ENCODE measurements around the gene TEKT5. TPM values are rescaled to one million over a fixed set of nuclear protein-coding genes. Genes with fewer than 3 reads are reported as not detected.

TEKT5 gene
- total and polyA plus RNA-seq, 4 donors: 0.13 to 0.92 TPM; not detected in 2

DNA sequence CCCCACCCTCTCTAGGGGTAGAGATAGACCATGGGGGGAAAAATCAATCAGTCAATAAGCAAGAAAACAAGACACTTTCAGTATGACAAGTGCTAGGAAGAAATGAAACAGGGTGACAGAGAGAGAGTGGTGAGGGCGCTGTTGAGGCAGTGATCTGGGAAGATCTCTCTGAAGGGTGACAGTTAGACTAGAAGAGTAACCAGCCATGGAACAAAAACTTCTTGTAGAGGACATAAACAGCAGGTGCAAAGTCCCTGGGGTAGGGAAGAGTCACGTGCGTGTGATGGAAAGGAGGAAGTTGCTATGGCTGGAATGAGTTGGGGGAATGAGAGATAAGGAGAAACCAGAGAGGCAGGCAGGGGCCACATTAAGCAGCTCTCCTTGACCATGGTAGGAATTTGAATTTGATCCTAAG lies 97.5 kb downstream of the TEKT5 start (continued):
- no peak for TF ChIP-seq SP1 (IDR thresholded peaks at IDR 0.05)
- no peak for TF ChIP-seq YY1 (IDR thresholded peaks at IDR 0.05)
- no peak for TF ChIP-seq EGR1 (IDR thresholded peaks at IDR 0.05; ENCODE audit: low read depth in 2 of 2)
- no peak for TF ChIP-seq FOXA2 (IDR thresholded peaks at IDR 0.05)
- TF ChIP-seq, protein P1, sequence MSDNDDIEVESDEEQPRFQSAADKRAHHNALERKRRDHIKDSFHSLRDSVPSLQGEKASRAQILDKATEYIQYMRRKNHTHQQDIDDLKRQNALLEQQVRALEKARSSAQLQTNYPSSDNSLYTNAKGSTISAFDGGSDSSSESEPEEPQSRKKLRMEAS (IDR thresholded peaks at IDR 0.05): no peak
- TF ChIP-seq, protein P2, sequence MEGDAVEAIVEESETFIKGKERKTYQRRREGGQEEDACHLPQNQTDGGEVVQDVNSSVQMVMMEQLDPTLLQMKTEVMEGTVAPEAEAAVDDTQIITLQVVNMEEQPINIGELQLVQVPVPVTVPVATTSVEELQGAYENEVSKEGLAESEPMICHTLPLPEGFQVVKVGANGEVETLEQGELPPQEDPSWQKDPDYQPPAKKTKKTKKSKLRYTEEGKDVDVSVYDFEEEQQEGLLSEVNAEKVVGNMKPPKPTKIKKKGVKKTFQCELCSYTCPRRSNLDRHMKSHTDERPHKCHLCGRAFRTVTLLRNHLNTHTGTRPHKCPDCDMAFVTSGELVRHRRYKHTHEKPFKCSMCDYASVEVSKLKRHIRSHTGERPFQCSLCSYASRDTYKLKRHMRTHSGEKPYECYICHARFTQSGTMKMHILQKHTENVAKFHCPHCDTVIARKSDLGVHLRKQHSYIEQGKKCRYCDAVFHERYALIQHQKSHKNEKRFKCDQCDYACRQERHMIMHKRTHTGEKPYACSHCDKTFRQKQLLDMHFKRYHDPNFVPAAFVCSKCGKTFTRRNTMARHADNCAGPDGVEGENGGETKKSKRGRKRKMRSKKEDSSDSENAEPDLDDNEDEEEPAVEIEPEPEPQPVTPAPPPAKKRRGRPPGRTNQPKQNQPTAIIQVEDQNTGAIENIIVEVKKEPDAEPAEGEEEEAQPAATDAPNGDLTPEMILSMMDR (IDR thresholded peaks at IDR 0.05; ENCODE audit: low read depth, low read length, missing input control): no peak

DNA sequence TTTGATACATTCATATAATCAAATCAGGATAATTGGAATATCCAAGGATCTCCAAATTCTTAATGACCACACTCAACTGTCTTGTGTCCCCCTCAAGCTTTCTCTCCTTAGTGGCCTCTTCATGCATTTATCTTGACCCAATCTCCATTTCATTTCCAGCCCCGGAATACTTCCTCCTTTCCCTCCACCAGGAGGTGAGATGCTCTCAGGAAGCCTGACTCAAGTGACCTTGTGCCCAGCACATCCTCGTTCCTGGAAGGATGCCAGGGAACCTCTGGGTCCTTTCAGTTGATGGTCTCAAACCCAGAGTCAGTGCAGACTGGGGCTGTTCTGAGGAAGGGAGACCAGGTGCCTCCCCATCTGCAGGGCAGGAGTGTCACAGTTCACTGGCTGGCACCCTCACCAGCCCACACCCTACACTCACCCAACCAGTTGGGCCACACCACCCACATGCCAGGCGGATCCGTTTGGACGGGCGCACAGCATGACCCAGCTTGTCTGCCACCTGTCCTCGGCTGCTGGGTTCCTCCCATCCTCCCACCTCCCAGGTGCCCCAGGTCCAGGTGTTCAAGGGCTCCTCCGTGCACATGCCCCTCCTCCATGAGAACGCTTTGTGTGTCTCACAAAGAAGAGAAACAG lies 100.3 kb downstream of the TEKT5 start:
- H3K9me3 ChIP-seq (ENCODE audit: control insufficient read depth in 4 of 4, low read length in 3 of 4): no peaks in the 10 kb centered on the region
- H3K9ac ChIP-seq (ENCODE audit: low read depth in 1 of 2, low read length in 2 of 2): no peak overlapping the region
- no peak overlapping the region for H3K27ac ChIP-seq (ENCODE audit: low read depth in 1 of 2, low read length in 2 of 2)
- WGBS: 65% methylated on average over 9 of the region's 9 CpGs
- H3K4me3 ChIP-seq (ENCODE audit: low read depth in 1 of 3, low read length in 3 of 3): no peak overlapping the region
- no peaks in the 10 kb centered on the region for H3K4me1 ChIP-seq (ENCODE audit: control insufficient read depth in 4 of 4, insufficient read depth in 4 of 4, low read length in 3 of 4)
- no peaks in the 10 kb centered on the region for H3K27me3 ChIP-seq (ENCODE audit: control insufficient read depth in 4 of 4, insufficient read depth in 4 of 4, low read length in 3 of 4)
- no peaks in the 10 kb centered on the region for H3K36me3 ChIP-seq (ENCODE audit: control insufficient read depth in 4 of 4, insufficient read depth in 3 of 4, low read depth in 1 of 4, low read length in 3 of 4)
- TF ChIP-seq EGR1 (IDR thresholded peaks at IDR 0.05; ENCODE audit: low read depth in 2 of 2) (no peak), TAF1 (conservative IDR thresholded peaks at IDR 0.05) (no peak), NR2F2 (IDR thresholded peaks at IDR 0.05) (no peak), RXRA (IDR thresholded peaks at IDR 0.05) (no peak), JUND (IDR thresholded peaks at IDR 0.05) (no peak), GABPA (IDR thresholded peaks at IDR 0.05 in 1 of 2, conservative IDR thresholded peaks at IDR 0.05 in 1 of 2) (no peak), RAD21 (IDR thresholded peaks at IDR 0.05) (no peak), HNF4G (IDR thresholded peaks at IDR 0.05) (no peak), FOXA1 (IDR thresholded peaks at IDR 0.05) (no peak), YY1 (IDR thresholded peaks at IDR 0.05) (no peak), FOXA2 (IDR thresholded peaks at IDR 0.05) (no peak), SP1 (IDR thresholded peaks at IDR 0.05) (no peak), HNF4A (conservative IDR thresholded peaks at IDR 0.05) (no peak)
- TF ChIP-seq, protein P3, sequence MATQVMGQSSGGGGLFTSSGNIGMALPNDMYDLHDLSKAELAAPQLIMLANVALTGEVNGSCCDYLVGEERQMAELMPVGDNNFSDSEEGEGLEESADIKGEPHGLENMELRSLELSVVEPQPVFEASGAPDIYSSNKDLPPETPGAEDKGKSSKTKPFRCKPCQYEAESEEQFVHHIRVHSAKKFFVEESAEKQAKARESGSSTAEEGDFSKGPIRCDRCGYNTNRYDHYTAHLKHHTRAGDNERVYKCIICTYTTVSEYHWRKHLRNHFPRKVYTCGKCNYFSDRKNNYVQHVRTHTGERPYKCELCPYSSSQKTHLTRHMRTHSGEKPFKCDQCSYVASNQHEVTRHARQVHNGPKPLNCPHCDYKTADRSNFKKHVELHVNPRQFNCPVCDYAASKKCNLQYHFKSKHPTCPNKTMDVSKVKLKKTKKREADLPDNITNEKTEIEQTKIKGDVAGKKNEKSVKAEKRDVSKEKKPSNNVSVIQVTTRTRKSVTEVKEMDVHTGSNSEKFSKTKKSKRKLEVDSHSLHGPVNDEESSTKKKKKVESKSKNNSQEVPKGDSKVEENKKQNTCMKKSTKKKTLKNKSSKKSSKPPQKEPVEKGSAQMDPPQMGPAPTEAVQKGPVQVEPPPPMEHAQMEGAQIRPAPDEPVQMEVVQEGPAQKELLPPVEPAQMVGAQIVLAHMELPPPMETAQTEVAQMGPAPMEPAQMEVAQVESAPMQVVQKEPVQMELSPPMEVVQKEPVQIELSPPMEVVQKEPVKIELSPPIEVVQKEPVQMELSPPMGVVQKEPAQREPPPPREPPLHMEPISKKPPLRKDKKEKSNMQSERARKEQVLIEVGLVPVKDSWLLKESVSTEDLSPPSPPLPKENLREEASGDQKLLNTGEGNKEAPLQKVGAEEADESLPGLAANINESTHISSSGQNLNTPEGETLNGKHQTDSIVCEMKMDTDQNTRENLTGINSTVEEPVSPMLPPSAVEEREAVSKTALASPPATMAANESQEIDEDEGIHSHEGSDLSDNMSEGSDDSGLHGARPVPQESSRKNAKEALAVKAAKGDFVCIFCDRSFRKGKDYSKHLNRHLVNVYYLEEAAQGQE (IDR thresholded peaks at IDR 0.05): no peak
- TF ChIP-seq, protein P2 (IDR thresholded peaks at IDR 0.05; ENCODE audit: low read depth, low read length, missing input control): no peak
- TF ChIP-seq, protein P1 (IDR thresholded peaks at IDR 0.05): no peak
- TF ChIP-seq, protein P4, sequence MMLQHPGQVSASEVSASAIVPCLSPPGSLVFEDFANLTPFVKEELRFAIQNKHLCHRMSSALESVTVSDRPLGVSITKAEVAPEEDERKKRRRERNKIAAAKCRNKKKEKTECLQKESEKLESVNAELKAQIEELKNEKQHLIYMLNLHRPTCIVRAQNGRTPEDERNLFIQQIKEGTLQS (IDR thresholded peaks at IDR 0.05): no peak
- TF ChIP-seq, protein P5, sequence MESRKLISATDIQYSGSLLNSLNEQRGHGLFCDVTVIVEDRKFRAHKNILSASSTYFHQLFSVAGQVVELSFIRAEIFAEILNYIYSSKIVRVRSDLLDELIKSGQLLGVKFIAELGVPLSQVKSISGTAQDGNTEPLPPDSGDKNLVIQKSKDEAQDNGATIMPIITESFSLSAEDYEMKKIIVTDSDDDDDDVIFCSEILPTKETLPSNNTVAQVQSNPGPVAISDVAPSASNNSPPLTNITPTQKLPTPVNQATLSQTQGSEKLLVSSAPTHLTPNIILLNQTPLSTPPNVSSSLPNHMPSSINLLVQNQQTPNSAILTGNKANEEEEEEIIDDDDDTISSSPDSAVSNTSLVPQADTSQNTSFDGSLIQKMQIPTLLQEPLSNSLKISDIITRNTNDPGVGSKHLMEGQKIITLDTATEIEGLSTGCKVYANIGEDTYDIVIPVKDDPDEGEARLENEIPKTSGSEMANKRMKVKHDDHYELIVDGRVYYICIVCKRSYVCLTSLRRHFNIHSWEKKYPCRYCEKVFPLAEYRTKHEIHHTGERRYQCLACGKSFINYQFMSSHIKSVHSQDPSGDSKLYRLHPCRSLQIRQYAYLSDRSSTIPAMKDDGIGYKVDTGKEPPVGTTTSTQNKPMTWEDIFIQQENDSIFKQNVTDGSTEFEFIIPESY (IDR thresholded peaks at IDR 0.05): no peak
- no peak for DNase-seq (ENCODE audit: low spot score)

Measured in liver (tissue), 9 donors.